ENCODE measurements around the gene PAX2. TPM values are rescaled to one million over a fixed set of nuclear protein-coding genes. Genes with fewer than 3 reads are reported as not detected.

The PAX2 gene
- total RNA-seq, 4 donors from 2014 or later: not detected

GRCh38 chr10:100715445-100716385 lies 29.7 kb upstream of the PAX2 start:
- H3K4me1 ChIP-seq: peaks cover 0 to 21% (median 14%) of the 10 kb centered on the region in 4 donors
- no peak overlapping the region for H3K27ac ChIP-seq (replicated peaks in 1 of 4)
- peak overlapping the region; percentile 35 to 46 (median 38) for H3K4me3 ChIP-seq
- 11% methylated on average over 61 of the region's 66 CpGs for WGBS
- no peak for DNase-seq (ENCODE audit: extremely low spot score)
- H3K36me3 ChIP-seq: no peaks in the 10 kb centered on the region
- H3K27me3 ChIP-seq: peaks cover 3 to 96% (median 44%) of the 10 kb centered on the region in 4 donors
- intact Hi-C loops (cut with DNase I): no loop called here
- no peaks in the 10 kb centered on the region for H3K9me3 ChIP-seq
- TF ChIP-seq POLR2AphosphoS5 (IDR thresholded peaks at IDR 0.05): no peak

- DNase-seq (ENCODE audit: extremely low spot score): no peak
- Histone ChIP-seq H3K9me3 (no peaks in the 10 kb centered on the region), H3K27me3 (peaks cover 3 to 92% (median 42%) of the 10 kb centered on the region in 4 donors), H3K36me3 (no peaks in the 10 kb centered on the region), H3K27ac (replicated peaks in 1 of 4) (no peak overlapping the region), H3K4me3 (no peak overlapping the region), H3K4me1 (peaks cover 0 to 21% (median 14%) of the 10 kb centered on the region in 4 donors)
- intact Hi-C loops (cut with DNase I): no loop called here
- TF ChIP-seq POLR2A (IDR thresholded peaks at IDR 0.05; ENCODE audit: low read depth): no peak
- TF ChIP-seq POLR2AphosphoS5 (IDR thresholded peaks at IDR 0.05): no peak
- TF ChIP-seq, protein P1, sequence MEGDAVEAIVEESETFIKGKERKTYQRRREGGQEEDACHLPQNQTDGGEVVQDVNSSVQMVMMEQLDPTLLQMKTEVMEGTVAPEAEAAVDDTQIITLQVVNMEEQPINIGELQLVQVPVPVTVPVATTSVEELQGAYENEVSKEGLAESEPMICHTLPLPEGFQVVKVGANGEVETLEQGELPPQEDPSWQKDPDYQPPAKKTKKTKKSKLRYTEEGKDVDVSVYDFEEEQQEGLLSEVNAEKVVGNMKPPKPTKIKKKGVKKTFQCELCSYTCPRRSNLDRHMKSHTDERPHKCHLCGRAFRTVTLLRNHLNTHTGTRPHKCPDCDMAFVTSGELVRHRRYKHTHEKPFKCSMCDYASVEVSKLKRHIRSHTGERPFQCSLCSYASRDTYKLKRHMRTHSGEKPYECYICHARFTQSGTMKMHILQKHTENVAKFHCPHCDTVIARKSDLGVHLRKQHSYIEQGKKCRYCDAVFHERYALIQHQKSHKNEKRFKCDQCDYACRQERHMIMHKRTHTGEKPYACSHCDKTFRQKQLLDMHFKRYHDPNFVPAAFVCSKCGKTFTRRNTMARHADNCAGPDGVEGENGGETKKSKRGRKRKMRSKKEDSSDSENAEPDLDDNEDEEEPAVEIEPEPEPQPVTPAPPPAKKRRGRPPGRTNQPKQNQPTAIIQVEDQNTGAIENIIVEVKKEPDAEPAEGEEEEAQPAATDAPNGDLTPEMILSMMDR (IDR thresholded peaks at IDR 0.05): no peak
- no peak for TF ChIP-seq EP300 (IDR thresholded peaks at IDR 0.05)
These were observed 28.2 kb upstream of the PAX2 start for GRCh38 chr10:100717166-100717565.

- Histone ChIP-seq H3K27ac (replicated peaks in 1 of 4) (no peak overlapping the region), H3K4me1 (peaks cover 0 to 19% (median 13%) of the 10 kb centered on the region in 4 donors), H3K27me3 (peaks cover under 1 to 92% (median 37%) of the 10 kb centered on the region in 4 donors), H3K9me3 (no peaks in the 10 kb centered on the region), H3K4me3 (no peak overlapping the region), H3K36me3 (no peaks in the 10 kb centered on the region)
- intact Hi-C loops (cut with DNase I): no loop called here
- DNase-seq (ENCODE audit: extremely low spot score): no peak
- TF ChIP-seq, protein P1 (IDR thresholded peaks at IDR 0.05): no peak
- WGBS: 90% methylated on average over 1 of the region's 1 CpG
These were observed 27.1 kb upstream of the PAX2 start for GRCh38 chr10:100718197-100718742.

DNA sequence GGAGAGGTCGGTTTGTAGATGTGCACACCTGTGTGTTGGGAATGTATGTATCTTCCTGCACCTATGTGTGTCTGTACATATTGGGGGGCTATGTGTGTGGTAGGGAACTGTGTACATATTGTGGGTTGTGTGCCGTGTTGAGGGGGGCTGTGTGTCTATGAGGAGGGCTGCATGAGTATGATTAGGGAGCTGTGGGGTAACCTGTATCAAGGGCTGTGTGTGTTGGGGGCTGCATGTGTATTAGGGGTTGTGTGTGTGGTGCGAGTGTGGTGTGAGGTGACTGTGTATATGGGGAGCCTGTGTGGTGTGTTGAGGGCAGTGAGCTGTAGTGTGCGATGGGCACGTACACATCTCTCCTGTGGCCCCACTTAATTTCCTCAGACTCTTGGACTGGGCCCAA lies 22.2 kb upstream of the PAX2 start:
- intact Hi-C loops (cut with DNase I): no loop called here
- Histone ChIP-seq H3K9me3 (no peaks in the 10 kb centered on the region), H3K36me3 (no peaks in the 10 kb centered on the region), H3K27me3 (peaks cover 0 to 94% (median 21%) of the 10 kb centered on the region in 4 donors), H3K27ac (replicated peaks in 1 of 4) (no peak overlapping the region), H3K4me3 (no peak overlapping the region), H3K4me1 (peaks cover 0 to 12% (median 11%) of the 10 kb centered on the region in 4 donors)
- TF ChIP-seq, protein P1 (IDR thresholded peaks at IDR 0.05): no peak
- TF ChIP-seq POLR2A (IDR thresholded peaks at IDR 0.05; ENCODE audit: low read depth): no peak
- no peak for TF ChIP-seq EP300 (IDR thresholded peaks at IDR 0.05)
- TF ChIP-seq POLR2AphosphoS5 (IDR thresholded peaks at IDR 0.05): no peak
- WGBS: 81% methylated on average over 5 of the region's 5 CpGs
- no peak for DNase-seq (ENCODE audit: extremely low spot score)

GRCh38 chr10:100723770-100724530 lies 21.4 kb upstream of the PAX2 start:
- no peaks in the 10 kb centered on the region for H3K36me3 ChIP-seq
- no peak overlapping the region for H3K27ac ChIP-seq (replicated peaks in 1 of 4)
- TF ChIP-seq POLR2A (IDR thresholded peaks at IDR 0.05; ENCODE audit: low read depth) (no peak), POLR2AphosphoS5 (IDR thresholded peaks at IDR 0.05) (no peak)
- TF ChIP-seq, protein P1 (IDR thresholded peaks at IDR 0.05): no peak
- peaks cover 0 to 13% (median 13%) of the 10 kb centered on the region in 4 donors for H3K4me1 ChIP-seq
- 2% methylated on average over 53 of the region's 58 CpGs for WGBS
- H3K9me3 ChIP-seq: no peaks in the 10 kb centered on the region
- intact Hi-C loops (cut with DNase I): no loop called here
- peak overlapping the region in 3 of 4 donors; percentile 20 to 24 (median 24) for H3K4me3 ChIP-seq
- peaks cover 0 to 95% (median 27%) of the 10 kb centered on the region in 4 donors for H3K27me3 ChIP-seq
- no peak for DNase-seq (ENCODE audit: extremely low spot score)
